ENCODE results near the gene MGAT4A.

DNA sequence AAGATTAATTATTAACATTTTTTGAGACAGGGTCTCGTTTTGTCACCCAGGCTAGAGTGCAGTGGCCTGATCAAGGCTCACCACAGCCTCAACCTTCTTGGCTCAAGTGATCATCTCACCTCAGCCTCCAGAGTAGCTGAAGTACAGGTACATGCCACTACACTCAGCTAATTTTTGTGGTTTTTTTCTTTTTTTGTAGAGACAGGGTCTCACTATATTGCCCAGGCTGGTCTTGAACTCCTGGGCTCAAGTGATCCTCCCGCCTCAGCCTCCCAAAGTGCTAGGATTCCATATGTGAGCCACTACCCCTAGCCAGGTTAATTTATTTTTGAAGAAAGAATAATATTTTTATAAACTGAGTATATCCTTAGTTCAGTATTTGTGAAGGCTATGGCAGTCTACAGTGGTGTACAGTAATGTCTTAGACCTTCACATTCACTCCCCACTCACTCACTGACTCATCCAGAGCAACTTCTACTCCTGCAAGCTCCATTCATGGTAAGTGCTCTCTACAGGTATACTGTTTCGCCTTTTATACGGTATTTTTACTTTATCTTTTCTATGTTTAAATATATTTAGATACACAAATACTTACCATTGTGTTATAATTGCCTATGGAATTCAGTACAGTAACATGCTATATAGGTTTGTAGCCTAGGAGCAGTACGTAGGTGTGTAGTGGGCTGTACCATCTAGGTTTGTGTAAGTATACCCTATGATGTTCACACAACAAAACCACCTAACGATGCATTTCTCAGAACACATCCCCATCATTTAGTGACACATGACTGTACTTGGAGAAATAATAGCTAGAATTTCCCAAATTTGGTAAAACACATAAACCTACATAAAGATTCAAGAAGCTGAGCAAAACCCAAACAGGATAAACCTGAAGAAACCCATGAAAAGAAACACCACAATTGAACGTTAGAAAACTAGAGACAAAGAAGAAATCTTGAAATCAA lies 38.6 kb downstream of the MGAT4A start:
- TF ChIP-seq, protein P1, sequence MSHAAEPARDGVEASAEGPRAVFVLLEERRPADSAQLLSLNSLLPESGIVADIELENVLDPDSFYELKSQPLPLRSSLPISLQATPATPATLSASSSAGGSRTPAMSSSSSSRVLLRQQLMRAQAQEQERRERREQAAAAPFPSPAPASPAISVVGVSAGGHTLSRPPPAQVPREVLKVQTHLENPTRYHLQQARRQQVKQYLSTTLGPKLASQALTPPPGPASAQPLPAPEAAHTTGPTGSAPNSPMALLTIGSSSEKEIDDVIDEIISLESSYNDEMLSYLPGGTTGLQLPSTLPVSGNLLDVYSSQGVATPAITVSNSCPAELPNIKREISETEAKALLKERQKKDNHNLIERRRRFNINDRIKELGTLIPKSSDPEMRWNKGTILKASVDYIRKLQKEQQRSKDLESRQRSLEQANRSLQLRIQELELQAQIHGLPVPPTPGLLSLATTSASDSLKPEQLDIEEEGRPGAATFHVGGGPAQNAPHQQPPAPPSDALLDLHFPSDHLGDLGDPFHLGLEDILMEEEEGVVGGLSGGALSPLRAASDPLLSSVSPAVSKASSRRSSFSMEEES (CRISPR knock-in tag; IDR thresholded peaks at IDR 0.05) = no peak
- TF ChIP-seq MTA1 (IDR thresholded peaks at IDR 0.05; ENCODE audit: borderline replicate concordance) (no peak), ZNF324 (CRISPR knock-in tag; IDR thresholded peaks at IDR 0.05) (no peak), KAT2B (IDR thresholded peaks at IDR 0.05; ENCODE audit: low read depth, low read length) (no peak), POLR2A (conservative IDR thresholded peaks at IDR 0.05) (no peak), KDM1A (IDR thresholded peaks at IDR 0.05) (no peak), PPARD (CRISPR knock-in tag; IDR thresholded peaks at IDR 0.05) (no peak), PRPF4 (IDR thresholded peaks at IDR 0.05; ENCODE audit: insufficient read depth, low read depth, low read length, poor library complexity, severe bottlenecking) (no peak), E2F3 (CRISPR knock-in tag; IDR thresholded peaks at IDR 0.05) (no peak)
- TF ChIP-seq, protein P2, sequence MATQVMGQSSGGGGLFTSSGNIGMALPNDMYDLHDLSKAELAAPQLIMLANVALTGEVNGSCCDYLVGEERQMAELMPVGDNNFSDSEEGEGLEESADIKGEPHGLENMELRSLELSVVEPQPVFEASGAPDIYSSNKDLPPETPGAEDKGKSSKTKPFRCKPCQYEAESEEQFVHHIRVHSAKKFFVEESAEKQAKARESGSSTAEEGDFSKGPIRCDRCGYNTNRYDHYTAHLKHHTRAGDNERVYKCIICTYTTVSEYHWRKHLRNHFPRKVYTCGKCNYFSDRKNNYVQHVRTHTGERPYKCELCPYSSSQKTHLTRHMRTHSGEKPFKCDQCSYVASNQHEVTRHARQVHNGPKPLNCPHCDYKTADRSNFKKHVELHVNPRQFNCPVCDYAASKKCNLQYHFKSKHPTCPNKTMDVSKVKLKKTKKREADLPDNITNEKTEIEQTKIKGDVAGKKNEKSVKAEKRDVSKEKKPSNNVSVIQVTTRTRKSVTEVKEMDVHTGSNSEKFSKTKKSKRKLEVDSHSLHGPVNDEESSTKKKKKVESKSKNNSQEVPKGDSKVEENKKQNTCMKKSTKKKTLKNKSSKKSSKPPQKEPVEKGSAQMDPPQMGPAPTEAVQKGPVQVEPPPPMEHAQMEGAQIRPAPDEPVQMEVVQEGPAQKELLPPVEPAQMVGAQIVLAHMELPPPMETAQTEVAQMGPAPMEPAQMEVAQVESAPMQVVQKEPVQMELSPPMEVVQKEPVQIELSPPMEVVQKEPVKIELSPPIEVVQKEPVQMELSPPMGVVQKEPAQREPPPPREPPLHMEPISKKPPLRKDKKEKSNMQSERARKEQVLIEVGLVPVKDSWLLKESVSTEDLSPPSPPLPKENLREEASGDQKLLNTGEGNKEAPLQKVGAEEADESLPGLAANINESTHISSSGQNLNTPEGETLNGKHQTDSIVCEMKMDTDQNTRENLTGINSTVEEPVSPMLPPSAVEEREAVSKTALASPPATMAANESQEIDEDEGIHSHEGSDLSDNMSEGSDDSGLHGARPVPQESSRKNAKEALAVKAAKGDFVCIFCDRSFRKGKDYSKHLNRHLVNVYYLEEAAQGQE (IDR thresholded peaks at IDR 0.05; ENCODE audit: borderline replicate concordance) = no peak
- TF ChIP-seq, protein P2 (CRISPR knock-in tag; IDR thresholded peaks at IDR 0.05; ENCODE audit: low read depth) = no peak

All from K562 (cell line).